Measurements from ENCODE around the gene TRIM31.
"Not testable (repeated sequence)": the region's sequence is repeated elsewhere in the genome, so short reads cannot be mapped to it uniquely, and the experiment has no call there.

TRIM31 gene

GRCh38 chr6:30149234-30149633 is 36.3 kb upstream of the TRIM31 start:
- DNase-seq = no peak

- DNase-seq = no peak
Measured at GRCh38 chr6:30147096-30147495, 34.2 kb upstream of the TRIM31 start.

GRCh38 chr6:30145818-30146217 is 32.9 kb upstream of the TRIM31 start:
- no peak for DNase-seq

- DNase-seq = no peak
Measured at GRCh38 chr6:30144811-30145210, 31.9 kb upstream of the TRIM31 start.

GRCh38 chr6:30143780-30144179 is 30.9 kb upstream of the TRIM31 start:
- no peak for DNase-seq

- DNase-seq = no peak
Measured at GRCh38 chr6:30142665-30143064, 29.8 kb upstream of the TRIM31 start.

GRCh38 chr6:30140240-30140639 is 27.4 kb upstream of the TRIM31 start:
- not testable (repeated sequence) for DNase-seq

- DNase-seq = no peak
Measured at GRCh38 chr6:30136570-30137286, 23.8 kb upstream of the TRIM31 start.

- DNase-seq = no peak
Measured at GRCh38 chr6:30135757-30136156, 22.9 kb upstream of the TRIM31 start, which contains the start of gene TRIM40. Gene TRIM40, plus strand, starts transcription at chr6:30136140. Its CDS starts 897 bp downstream, at chr6:30137037.

GRCh38 chr6:30135147-30135546 is 22.3 kb upstream of the TRIM31 start:
- DNase-seq = no peak

GRCh38 chr6:30131947-30132497 is 19.1 kb upstream of the TRIM31 start:
- no peak for DNase-seq

- DNase-seq = peak in 10 of 14 donors; percentile 4 to 54 (median 22)
Measured at GRCh38 chr6:30130887-30131862, 18.3 kb upstream of the TRIM31 start.

- no peak for DNase-seq
Measured at GRCh38 chr6:30130179-30130679, 17.3 kb upstream of the TRIM31 start.

GRCh38 chr6:30129265-30130178 is 16.6 kb upstream of the TRIM31 start:
- no peak for DNase-seq

GRCh38 chr6:30127238-30128093 is 14.6 kb upstream of the TRIM31 start:
- peak in 1 of 14 donors; percentile 28 for DNase-seq

- no peak for DNase-seq
Measured at GRCh38 chr6:30122515-30122914, 9.6 kb upstream of the TRIM31 start.

GRCh38 chr6:30121446-30122366 is 8.8 kb upstream of the TRIM31 start:
- DNase-seq = no peak

GRCh38 chr6:30118691-30119090 is 5.8 kb upstream of the TRIM31 start:
- not testable (repeated sequence) for DNase-seq

- no peak for DNase-seq
Measured at GRCh38 chr6:30116724-30117123, 3.8 kb upstream of the TRIM31 start.

- DNase-seq = no peak
Measured at GRCh38 chr6:30113841-30114240, 951 bp upstream of the TRIM31 start.
